ENCODE results near the gene NINL.

- TF ChIP-seq, protein P1, sequence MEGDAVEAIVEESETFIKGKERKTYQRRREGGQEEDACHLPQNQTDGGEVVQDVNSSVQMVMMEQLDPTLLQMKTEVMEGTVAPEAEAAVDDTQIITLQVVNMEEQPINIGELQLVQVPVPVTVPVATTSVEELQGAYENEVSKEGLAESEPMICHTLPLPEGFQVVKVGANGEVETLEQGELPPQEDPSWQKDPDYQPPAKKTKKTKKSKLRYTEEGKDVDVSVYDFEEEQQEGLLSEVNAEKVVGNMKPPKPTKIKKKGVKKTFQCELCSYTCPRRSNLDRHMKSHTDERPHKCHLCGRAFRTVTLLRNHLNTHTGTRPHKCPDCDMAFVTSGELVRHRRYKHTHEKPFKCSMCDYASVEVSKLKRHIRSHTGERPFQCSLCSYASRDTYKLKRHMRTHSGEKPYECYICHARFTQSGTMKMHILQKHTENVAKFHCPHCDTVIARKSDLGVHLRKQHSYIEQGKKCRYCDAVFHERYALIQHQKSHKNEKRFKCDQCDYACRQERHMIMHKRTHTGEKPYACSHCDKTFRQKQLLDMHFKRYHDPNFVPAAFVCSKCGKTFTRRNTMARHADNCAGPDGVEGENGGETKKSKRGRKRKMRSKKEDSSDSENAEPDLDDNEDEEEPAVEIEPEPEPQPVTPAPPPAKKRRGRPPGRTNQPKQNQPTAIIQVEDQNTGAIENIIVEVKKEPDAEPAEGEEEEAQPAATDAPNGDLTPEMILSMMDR (IDR thresholded peaks at IDR 0.05), result no peak
- TF ChIP-seq EP300 (IDR thresholded peaks at IDR 0.05; ENCODE audit: borderline replicate concordance in 1 of 2, low read depth in 1 of 2, low read length in 1 of 2) (no peak), POLR2AphosphoS5 (IDR thresholded peaks at IDR 0.05; ENCODE audit: low read depth, low read length) (no peak), RAD21 (IDR thresholded peaks at IDR 0.05; ENCODE audit: low read length) (no peak)
These were observed 63.9 kb downstream of the NINL start for GRCh38 chr20:25521382-25521781.

Measured in SK-N-SH (cell line).